ENCODE measurements around the gene LRRC36. TPM values are rescaled to one million over a fixed set of nuclear protein-coding genes. Genes with fewer than 3 reads are reported as not detected.

Gene LRRC36
- total RNA-seq, 4 donors from 2014 or later, result 0.33 TPM; not detected in 3

- Histone ChIP-seq H3K4me3 (peak overlapping the region in 1 of 4 donors; percentile 25), H3K9me3 (no peaks in the 10 kb centered on the region), H3K27me3 (no peaks in the 10 kb centered on the region), H3K4me1 (peaks cover 43 to 64% (median 58%) of the 10 kb centered on the region in 4 donors), H3K27ac (replicated peaks in 1 of 4) (no peak overlapping the region), H3K36me3 (peaks cover 0 to 1% (median 0%) of the 10 kb centered on the region in 4 donors)
- 89% methylated on average over 19 of the region's 19 CpGs for WGBS
- no peak for DNase-seq (ENCODE audit: extremely low spot score)
- TF ChIP-seq, protein P1, sequence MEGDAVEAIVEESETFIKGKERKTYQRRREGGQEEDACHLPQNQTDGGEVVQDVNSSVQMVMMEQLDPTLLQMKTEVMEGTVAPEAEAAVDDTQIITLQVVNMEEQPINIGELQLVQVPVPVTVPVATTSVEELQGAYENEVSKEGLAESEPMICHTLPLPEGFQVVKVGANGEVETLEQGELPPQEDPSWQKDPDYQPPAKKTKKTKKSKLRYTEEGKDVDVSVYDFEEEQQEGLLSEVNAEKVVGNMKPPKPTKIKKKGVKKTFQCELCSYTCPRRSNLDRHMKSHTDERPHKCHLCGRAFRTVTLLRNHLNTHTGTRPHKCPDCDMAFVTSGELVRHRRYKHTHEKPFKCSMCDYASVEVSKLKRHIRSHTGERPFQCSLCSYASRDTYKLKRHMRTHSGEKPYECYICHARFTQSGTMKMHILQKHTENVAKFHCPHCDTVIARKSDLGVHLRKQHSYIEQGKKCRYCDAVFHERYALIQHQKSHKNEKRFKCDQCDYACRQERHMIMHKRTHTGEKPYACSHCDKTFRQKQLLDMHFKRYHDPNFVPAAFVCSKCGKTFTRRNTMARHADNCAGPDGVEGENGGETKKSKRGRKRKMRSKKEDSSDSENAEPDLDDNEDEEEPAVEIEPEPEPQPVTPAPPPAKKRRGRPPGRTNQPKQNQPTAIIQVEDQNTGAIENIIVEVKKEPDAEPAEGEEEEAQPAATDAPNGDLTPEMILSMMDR (IDR thresholded peaks at IDR 0.05), result no peak
- no peak for TF ChIP-seq EP300 (IDR thresholded peaks at IDR 0.05)
- no peak for TF ChIP-seq POLR2A (IDR thresholded peaks at IDR 0.05; ENCODE audit: low read depth)
- TF ChIP-seq POLR2AphosphoS5 (IDR thresholded peaks at IDR 0.05), result no peak
- intact Hi-C loops (cut with DNase I), result no loop called here
These were observed 72.1 kb downstream of the LRRC36 start for GRCh38 chr16:67398546-67399217.

DNA sequence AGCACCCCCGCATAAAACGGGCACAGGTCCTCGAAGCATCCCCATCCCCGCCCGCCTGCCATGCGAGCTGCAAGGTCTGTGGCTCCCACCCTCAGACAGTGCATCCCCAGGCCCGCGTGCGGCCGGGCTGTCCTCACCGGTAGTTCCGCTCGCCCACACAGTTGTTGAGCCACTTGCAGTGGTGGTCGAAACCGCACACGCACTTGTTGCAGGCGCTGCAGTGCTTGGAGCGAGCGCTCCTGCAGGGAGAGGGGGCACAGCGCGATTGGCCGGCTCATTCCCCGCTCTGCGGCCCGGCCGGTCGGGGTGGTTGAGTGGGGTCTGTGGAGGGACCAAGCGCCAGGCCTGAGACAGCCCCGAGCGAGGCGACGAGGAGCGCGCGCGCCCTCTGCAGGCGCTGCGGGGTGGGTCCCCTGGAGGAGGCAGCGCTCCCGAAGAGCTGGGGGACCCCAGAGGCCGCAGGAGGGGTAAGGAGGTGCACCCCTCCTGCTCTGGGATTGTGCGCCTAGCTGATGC lies 72.7 kb downstream of the LRRC36 start:
- TF ChIP-seq POLR2A (IDR thresholded peaks at IDR 0.05; ENCODE audit: low read depth), result no peak
- TF ChIP-seq POLR2AphosphoS5 (IDR thresholded peaks at IDR 0.05), result no peak
- TF ChIP-seq, protein P1 (IDR thresholded peaks at IDR 0.05), result peak; percentile 77 to 89 (median 89)
- Histone ChIP-seq H3K36me3 (peaks cover 0 to 7% (median 0%) of the 10 kb centered on the region in 4 donors), H3K4me1 (peaks cover 37 to 58% (median 52%) of the 10 kb centered on the region in 4 donors), H3K27ac (replicated peaks in 1 of 4) (no peak overlapping the region), H3K4me3 (peak overlapping the region; percentile 10 to 25 (median 18)), H3K9me3 (no peaks in the 10 kb centered on the region), H3K27me3 (no peaks in the 10 kb centered on the region)
- DNase-seq (ENCODE audit: extremely low spot score), result no peak
- intact Hi-C loops (cut with DNase I), result no loop called here
- WGBS, result 26% methylated on average over 28 of the region's 42 CpGs

DNA sequence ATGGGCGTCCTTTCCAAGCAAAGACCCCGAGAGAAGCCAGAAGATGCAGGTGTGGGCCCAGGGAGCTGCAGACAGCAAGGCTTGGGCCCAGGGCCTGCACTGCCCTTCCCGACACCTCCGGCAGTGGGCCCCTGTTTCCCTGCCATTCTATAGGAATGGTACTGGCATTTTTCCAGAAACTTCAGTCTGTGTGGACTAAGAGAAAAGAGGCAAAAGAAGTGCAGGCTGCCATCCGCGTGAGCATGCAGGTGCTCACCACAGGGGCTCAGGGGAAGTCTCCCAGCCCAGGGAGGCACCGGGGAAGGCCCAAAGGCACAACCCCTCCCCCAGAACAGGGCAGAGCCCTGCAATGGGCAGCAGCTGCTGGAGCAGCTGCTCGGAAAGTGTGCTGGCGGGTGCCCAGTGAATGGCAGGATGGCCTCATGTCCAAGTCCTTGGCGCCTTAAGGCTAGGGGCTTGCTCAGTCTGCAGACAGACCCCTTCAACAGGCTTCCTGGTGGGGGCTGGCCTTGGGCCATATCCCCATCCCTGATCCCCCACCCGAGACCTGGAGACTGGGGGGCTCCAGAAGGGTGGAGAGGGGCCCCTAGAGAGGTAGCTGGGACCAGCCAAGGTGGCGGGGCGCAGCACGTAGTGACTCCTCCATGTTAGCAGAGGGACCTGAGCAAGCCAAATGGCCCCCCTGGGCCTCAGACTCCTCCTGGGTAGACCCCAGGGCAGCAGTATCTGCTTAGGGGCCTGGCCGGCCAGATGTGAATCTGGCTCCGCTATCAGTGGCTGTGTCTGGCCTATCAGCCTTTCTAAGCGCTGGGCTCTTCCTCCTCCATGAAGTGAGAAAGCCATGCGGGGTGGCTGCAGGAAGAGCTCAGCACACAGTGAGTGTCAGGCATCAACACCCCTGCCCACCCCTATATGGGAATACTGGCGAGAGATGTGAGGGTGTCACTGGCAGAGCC lies 73.4 kb downstream of the LRRC36 start:
- intact Hi-C loops (cut with DNase I), result no loop called here
- no peak overlapping the region for H3K27ac ChIP-seq (replicated peaks in 1 of 4)

GRCh38 chr16:67400901-67401300 lies 74.3 kb downstream of the LRRC36 start:
- WGBS, result 96% methylated on average over 14 of the region's 14 CpGs
- DNase-seq (ENCODE audit: extremely low spot score), result no peak
- Histone ChIP-seq H3K4me1 (peaks cover 35 to 46% (median 44%) of the 10 kb centered on the region in 4 donors), H3K36me3 (peaks cover 0 to 13% (median 0%) of the 10 kb centered on the region in 4 donors), H3K9me3 (no peaks in the 10 kb centered on the region), H3K27ac (replicated peaks in 1 of 4) (no peak overlapping the region), H3K27me3 (no peaks in the 10 kb centered on the region), H3K4me3 (no peak overlapping the region)
- TF ChIP-seq, protein P1 (IDR thresholded peaks at IDR 0.05), result no peak
- TF ChIP-seq EP300 (IDR thresholded peaks at IDR 0.05), result no peak
- TF ChIP-seq POLR2AphosphoS5 (IDR thresholded peaks at IDR 0.05), result no peak
- no peak for TF ChIP-seq POLR2A (IDR thresholded peaks at IDR 0.05; ENCODE audit: low read depth)
- intact Hi-C loops (cut with DNase I), result no loop called here

More for the DNA sequence above, 73.4 kb downstream of the LRRC36 start:
- WGBS, result 68% methylated on average over 14 of the region's 19 CpGs
- TF ChIP-seq, protein P1 (IDR thresholded peaks at IDR 0.05), result peak in 1 of 3 experiments; percentile 5
- TF ChIP-seq POLR2A (IDR thresholded peaks at IDR 0.05; ENCODE audit: low read depth), result no peak
- Histone ChIP-seq H3K9me3 (no peaks in the 10 kb centered on the region), H3K27me3 (no peaks in the 10 kb centered on the region), H3K4me3 (peak overlapping the region in 2 of 4 donors; percentile 11 to 25), H3K4me1 (peaks cover 36 to 51% (median 48%) of the 10 kb centered on the region in 4 donors), H3K36me3 (peaks cover 0 to 11% (median 0%) of the 10 kb centered on the region in 4 donors)
- DNase-seq (ENCODE audit: extremely low spot score), result no peak

Data from esophagus muscularis mucosa (tissue), 4 donors.